Measurements from ENCODE around the gene DESI2.
"Not testable (repeated sequence)": the region's sequence is repeated elsewhere in the genome, so short reads cannot be mapped to it uniquely, and the experiment has no call there.

The DESI2 gene

DNA sequence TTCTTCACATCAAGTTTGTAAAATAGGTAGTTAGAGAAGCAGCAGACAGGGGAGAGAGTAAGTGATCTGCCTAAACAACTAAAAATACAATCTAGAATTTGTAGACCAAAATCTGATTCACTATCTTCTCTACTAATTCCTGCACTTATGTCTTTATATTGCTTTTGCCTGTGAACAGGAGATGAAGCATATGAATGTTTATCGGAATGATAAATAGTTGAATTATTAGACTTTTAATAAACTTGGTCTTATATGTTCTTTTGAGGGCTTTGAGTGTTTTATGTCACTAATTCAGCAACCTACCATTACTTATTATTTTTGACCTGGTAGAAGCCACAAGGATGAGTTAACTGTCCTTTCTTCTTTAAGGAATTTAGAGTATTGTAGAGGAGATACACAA is 2.3 kb downstream of the DESI2 start:
- no peak for DNase-seq

DNA sequence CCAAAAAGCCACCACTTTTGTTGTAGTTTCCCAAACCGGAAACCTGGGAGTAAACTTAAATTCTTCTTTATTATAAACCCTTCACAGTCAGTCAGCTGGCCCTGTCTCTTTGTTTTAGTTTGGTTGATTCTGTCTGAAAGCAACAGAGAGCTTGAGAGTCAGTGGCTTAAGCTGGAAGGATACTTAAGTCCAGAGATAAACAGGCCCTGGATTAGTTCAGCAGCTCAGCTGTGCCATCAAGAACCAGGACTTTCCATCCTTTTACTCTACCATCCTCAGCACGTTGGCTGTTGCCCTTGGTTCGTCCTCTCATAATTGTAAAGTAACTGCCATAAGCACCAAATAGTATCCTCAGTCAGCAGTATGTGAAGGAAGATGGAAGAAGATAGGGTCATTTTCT is 4.5 kb downstream of the DESI2 start:
- no peak for DNase-seq

DNA sequence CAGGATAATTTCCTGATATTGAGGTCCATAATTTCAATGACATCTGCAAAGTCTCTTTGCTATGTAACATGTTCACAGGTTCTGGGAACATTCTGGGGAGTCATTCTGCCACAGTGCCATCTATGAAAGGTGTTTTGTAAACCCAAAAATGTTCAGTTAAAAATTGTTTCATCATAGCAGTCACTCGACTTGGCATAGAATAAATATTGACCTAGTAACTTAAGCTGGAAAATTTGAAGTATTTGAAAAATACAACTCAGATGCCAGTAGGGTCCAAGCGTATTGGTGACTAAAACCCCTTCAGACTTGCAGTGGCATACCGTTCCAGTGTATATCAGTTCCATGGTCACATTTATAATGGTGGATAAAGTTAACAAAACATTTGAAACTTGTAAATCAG is 6.8 kb downstream of the DESI2 start:
- no peak for DNase-seq

DNA sequence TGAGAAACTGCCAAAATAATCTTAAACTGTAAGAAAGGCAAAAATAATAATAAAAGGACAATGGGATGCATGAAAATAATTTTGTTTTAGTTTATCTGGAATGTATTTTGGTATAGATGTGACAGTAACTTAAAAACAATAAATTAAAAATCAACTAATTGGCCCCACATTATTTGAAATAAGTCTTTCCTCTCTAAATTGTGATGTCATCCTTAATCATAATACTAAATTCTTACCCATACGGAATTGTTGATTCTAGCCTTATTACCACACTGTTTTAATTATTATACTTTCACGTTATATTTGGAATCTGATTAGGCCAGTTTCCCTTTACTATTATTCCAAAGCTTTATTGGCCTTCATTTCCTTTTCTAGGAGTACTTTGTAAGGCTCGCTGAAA is 7.7 kb downstream of the DESI2 start:
- no peak for DNase-seq

DNA sequence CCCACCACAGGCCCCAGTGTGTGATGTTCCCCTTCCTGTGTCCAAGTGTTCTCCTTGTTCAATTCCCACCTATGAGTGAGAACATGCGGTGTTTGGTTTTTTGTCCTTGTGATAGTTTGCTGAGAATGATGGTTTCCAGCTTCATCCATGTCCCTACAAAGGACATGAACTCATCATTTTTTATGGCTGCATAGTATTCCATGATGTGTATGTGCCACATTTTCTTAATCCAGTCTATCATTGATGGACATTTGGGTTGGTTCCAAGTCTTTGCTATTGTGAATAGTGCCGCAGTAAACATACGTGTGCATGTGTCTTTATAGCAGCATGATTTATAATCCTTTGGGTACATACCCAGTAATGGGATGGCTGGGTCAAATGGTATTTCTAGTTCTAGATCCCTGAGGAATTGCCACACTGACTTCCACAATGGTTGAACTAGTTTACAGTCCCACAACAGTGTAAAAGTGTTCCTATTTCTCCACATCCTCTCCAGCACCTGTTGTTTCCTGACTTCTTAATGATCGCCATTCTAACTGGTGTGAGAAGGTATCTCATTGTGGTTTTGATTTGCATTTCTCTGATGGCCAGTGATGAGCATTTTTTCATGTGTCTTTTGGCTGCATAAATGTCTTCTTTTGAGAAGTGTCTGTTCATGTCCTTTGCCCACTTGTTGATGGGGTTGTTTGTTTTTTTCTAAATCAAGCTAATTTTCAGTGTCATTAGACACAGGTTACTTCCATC is 8.8 kb downstream of the DESI2 start:
- DNase-seq: not testable (repeated sequence)

DNA sequence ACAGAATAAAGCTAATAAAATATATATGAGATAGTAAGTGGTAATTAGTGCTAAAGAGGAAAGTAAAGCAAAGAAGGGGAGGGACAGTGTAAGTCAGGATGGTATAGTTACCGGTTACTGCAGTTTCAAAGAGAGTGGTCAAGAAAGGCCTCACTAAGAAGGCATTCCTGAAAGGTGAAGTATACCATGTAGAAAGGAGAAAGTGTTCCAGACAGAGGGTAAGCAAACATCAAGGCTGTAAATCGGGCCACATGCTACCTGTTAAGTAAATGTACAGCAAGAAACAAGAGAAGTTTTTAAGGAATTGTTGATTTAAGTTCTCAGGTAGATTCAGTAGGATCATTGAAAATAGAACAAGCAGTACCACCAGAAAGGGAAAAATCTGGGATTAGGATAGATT is 9.7 kb downstream of the DESI2 start:
- no peak for DNase-seq

DNA sequence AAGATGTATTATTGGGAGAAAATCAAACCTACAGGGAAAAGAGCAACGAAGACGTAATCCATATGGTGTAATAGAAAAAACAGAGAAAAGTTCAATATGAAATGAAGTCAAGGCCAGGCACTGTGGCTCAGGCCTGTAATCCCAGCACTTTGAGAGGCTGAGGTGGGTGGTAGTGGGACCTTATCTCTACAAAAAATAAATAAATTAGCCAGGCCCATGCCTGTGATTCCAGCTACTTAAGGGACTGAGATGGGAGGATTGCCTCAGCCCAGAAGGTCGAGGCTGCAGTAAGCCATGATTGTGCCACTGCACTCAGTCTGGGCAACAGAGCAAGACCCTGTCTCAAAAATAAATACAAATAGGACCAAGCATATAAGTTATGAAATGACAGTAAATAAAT is 11.4 kb downstream of the DESI2 start:
- no peak for DNase-seq

DNA sequence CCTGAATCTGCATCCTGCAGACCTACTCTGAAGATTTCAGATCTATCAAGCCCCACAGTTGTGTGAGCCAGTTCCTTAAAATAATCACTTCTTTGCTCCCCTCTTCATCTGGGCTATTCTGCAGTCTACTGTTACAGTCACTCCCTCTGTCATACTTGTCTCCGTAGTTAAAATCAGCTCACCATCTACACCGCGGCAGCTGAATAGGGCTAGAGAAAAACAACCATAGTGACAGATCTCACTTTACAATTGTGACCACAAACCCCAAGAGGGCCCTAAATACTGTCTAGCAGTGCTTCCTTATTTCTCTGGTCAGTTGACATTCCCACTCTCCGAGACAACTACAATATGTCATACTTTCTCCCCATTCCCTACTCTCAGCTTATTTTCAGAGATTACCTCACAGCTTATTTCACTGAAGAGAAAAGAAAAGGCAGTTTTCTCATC is 12.9 kb downstream of the DESI2 start:
- DNase-seq: no peak

DNA sequence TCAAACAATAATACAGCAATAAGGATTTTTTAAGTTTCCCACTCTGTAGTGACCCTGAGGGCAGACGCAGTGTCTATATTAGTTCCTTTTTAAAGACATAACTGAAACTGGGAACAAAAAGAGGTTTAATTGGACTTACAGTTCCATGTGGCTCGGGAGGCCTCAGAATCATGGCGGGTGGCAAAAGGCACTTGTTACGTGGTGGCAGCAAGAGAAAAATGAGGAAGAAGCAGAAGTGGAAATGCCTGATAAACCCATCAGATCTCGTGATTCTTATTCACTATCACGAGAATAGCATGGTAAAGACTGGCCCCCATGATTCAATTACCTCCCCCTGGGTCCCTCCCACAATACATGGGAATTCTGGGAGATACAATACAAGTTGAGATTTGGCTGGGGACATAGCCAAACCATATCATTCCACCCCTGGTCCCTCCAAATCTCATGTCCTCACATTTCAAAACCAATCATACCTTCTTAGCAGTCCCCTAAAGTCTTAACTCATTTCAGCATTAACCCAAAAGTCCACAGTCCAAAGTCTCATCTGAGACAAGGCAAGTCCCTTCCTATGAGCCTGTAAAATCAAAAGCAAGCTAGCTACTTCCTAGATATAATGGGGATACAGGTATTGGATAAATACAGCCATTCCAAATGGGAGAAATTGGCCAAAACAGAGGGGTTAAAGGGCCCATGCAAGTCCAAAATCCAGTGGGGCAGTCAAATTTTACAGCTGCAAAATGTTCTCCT is 13.9 kb downstream of the DESI2 start:
- DNase-seq: not testable (repeated sequence)

DNA sequence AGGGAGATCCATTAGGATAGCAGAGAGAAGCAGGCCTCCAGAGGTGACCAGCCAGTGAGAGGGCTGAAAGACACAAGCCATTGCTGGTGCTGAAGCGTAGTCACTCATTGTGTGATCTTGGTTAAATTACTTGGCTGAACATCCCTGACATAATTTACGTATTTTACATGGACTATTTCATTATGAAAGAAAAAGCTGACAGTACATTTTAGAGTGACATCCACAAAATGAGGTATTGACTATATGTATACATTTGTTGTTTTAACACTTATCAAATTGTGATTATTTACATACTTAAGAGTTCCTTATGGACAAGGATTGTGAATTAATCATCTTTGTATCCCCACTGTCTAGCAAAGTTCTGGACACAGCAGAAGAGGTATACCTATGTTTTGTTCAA is 14.9 kb downstream of the DESI2 start:
- DNase-seq: no peak

DNA sequence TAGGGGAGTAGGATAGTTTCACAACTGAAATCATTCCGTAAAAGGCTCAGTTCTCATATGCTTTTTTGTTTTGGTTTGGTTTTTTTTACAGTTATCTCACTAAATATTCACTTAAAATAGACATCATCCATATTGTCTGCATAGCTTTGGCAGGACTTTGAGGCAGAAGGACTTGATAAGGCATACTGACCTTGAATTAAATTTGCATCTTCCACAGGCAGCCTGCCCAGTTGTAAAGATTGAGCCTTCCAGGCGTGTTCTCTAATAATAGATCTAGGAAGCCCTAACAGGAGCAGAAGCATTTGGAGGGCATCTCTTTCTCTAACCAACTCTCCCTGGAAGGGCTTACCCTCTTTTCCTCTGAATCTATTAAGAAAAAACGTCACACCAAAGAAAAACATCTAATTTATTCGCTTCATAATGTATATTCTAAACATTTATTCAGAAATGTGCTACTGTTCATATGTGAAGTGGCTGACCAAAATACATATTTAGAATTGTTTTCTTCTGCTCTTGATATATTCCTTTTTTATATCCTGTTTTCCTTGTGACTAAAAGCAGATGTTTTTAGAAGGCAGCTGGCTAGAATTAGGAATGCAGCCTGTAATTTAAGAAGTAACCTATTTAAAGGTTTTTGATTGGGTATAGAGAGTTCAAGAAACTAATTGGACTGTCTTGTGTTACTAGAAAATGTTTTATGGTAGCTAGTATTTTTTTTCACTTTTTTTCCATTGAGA is 20.2 kb downstream of the DESI2 start:
- no peak for DNase-seq

DNA sequence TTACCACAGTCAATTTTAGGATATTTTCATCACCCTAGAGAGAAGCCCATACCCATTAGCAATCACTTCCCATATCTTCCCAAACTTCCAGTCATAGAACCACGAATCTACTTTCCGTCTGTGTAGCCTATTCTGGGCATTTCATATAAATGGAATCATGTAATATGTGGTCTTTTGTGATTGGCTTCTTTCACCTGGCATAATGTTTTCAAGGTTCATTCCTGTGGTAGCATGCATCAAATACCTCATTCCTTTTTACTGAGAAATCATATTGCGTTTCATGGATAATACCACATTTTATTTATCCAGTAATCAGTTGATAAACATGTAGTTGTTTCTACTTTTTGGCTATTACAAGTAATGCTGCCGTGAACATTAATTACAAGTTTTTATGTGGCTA is 21.5 kb downstream of the DESI2 start:
- no peak for DNase-seq

DNA sequence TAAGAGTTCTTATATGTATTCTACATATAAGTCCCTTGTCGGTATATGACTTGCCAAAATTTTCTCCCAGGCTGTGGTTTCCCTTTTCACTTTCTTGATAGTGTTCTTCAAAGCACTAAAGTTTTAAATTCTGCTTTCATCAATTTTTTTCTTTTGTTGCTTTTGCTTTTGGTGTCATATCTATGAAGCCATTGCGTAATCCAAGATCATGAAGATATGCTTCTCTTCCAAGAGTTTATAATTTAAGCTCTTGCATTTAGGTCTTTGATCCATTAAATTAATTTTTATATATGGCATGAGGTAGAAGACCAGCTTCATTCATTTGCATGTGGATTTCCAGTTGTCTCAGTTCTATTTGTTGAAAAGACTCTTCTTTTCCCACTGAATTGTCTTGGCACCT is 22.2 kb downstream of the DESI2 start:
- no peak for DNase-seq

DNA sequence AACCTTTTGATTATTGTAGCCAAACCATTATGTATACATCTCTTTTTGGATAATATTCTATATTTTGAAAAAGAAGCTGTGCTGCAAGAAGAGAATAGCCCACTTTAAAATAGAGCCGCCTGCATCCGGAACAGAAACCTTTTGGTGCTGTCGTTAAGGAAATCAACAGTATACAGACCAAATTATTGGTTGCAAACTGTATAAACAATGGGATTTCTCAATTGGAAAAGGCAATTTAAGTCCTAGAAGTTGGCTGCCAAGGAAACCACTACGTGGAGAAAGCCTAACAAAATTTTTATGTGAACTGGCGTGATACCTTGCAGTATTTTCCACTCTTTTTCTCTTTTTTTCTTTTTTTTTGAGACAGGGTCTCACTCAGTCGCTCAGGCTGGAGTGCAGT is 25.8 kb downstream of the DESI2 start:
- DNase-seq: no peak

DNA sequence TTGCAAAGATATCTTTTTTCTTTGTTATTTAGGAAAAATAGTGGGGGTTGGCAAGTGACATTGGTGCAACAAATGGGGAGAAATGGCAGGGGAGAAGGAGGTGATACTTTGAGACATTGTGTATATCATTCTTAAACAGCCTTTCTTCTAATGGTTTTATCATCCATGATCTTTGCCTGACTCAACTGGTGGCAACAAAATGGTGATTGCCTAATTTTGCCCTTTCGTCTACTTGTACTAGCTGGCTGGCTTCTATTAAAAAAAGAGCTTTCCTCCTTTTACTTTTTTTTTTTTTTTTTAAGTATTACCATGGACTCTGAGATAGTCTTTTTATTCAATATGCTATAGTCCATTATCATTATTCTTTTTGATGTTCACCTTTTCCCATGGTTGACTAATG is 27.7 kb downstream of the DESI2 start:
- DNase-seq: no peak

DNA sequence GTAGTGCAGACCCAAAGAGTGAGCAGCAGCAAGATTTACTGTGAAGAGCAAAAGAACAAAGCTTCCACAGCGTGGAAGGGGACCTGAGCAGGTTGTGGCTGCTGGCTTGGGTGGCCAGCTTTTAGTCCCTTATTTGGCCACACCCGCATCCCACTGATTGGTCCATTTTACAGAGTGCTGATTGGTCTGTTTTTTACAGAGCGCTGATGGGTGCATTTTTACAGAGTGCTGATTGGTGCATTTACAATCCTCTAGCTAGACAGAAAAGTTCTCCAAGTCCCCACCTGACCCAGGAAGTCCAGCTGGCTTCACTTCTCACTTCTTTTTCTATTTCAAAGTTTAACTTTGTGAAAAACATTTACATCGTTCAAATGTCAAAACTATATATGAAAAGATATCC is 29.2 kb downstream of the DESI2 start:
- not testable (repeated sequence) for DNase-seq

DNA sequence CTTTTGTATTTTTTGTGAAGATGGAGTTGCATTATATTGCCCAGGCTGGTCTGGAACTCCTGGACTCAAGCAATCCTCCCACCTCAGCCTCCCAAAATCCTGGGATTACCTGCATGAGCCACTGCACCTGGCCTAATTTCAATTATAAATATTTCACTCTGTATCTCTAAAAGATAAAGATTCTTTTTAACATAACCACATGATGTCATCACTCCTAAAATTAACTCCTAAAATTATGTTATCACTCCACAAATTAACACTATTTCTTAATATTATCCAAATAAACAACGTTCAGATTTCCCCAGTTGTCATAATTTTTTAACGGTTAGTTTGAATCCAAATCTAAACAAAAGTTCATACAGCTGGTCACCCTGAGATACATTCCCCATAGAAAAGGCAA is 43.0 kb downstream of the DESI2 start:
- no peak for DNase-seq

DNA sequence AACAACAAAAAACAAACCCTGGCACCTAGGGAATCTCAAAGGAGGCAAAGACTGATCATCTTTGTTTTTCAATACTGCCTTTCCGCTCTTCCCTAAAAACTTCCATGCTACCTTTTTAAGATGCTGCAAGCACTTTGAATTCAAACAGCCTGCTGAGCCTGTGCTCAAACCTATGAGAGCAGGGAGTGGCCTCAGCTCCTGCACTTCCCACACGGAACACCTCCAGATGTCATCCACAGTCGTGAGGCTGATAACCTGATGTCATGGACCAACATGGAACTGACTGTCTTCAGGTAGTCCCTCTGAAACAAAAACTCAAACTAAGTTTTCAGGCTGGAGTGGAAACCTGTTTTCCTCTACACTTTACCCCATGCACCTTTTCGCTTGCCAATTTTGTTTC is 46.8 kb downstream of the DESI2 start:
- no peak for DNase-seq

DNA sequence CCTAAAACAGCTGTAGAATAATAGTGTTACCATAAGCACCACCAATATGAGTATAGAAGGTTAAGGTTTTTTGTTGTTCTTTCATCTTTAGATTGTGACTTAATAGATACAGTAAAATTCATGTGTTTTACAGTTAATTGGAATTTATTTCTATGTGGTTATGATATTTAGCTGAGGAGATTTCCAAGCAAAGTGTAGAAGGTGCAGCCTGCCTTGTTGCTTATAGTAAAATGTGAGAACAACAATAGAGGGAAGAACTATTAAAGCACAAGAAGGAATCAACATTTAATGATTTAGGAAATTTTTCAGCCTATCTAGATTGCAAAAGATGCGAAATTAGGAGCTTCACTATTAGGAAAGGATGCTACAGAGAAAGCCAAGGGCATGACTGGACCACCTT is 47.9 kb downstream of the DESI2 start:
- DNase-seq: no peak

DNA sequence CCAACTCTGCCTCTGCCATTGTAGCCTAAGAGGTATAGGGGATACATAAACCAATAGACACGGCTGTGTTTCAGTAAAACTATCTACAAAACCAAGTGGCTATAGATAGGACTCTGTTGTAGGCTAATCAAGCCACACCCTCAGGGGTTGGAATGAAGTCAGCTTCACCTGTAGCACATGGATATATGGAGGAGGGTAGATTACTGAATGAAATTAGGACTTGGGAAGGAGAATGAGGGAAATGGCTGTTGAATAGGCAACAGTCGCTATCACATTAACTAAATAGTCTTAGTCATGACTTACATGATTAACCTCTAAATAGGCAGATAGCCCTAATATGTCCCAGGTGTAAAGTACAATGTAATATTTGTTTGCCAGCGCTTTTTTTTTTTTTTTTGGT is 49.7 kb downstream of the DESI2 start:
- DNase-seq: no peak

DNA sequence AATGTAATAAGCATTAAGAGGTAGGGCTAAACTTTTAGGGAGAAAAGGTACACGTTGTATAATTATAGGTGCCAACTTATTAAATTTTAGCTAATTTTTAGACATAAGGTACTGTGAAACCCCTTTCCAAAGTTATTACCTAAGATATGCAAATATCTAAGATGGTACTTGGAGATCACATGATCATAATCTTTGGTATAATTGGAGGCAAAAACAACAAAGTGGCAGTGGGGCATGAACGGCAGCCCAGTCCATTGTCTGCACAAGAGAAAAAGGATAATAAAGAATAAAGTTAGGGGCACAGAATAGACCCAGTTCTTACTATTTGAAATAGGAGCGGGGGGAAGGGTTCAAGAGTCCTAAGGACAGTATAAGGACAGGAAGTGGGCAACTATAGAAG is 51.2 kb downstream of the DESI2 start:
- no peak for DNase-seq

DNA sequence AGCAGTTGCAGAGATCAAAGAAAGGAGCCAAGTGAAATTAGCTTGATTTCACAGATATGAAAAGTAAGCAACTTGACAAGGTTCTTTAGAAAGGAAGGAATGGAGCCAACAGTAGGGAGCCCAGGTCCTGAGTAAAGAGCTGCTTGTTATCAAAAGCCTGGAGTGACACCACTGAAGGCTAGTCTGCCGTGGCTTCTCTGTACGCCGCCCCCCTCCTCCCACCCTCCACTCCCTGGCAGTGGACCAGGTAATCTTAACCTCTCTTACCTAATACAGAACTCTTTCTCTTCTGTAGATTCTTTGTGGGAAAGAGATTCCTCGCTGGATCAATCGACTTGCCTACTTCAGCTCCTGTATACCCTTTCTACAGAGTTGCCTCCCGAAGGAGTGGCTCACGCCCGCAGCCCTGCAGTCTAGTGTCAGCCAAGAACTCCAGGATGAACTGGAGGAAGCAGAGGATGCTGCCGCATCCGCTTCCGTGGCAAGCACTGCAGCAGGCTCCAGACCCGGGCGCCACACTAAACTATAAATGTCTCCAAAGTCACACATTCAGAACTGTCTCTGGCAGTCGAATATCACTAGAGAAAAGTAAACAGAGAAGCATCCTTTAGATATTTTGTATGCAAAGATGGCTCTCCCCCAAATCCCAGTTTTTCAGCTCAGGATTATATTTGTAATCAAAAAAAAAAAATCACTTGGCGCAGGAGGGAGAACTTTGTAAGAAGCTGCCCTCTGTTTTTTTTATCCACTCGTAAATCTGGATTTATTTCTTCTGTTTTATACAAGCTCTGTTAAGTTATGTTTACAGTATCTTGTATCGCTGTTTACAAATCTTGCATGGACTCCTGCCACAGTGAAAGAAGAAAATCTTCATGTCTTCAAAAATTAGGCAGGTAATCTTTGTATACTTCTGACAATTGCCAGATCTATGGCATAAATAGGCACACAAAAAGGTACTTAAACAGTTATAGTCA is 52.6 kb downstream of the DESI2 start:
- DNase-seq: no peak

DNA sequence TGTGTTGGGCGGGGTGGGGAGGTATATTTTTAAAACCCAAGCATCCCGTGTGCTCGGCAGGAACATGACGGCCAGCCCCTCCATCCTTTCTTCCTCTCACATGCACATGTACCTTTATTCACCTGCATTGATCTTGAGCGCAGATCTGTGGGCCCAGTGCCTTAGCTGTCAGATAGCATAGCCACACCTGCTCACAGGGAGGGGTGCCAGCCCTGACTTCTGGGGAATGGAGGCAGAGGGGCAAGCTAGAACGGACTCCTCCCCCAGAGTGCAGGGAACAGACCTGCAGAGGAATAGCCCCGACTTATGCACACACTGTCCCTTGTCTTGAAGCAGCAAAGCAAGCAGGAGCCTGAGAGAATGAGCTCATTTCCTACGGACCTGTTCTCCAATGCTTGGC is 56.1 kb downstream of the DESI2 start:
- no peak for DNase-seq

All from NCI-H510A (cell line).